Smooth muscle cell (in vitro differentiated cells): Measurements from ENCODE around the gene TIAM1. TPM values are rescaled to one million over a fixed set of nuclear protein-coding genes. Genes with fewer than 3 reads are reported as not detected.

Source experiments
- DNase-seq: peaks from one replicate; lab custom pipeline; 2025; ENCODE audit not compliant: unreplicated experiment; lab: John Stamatoyannopoulos, UW
- H2AFZ ChIP-seq: fragments of 200-600 bp; sonication (generic); 2 replicates; pipeline ENCODE4 v1.6.0; 2016; ENCODE audit warnings: antibody characterized with exemption, low read depth, mild to moderate bottlenecking
- H3F3A ChIP-seq: fragments of 200-600 bp; sonication (generic); 2 replicates; pipeline ENCODE4 v1.6.0; 2017; ENCODE audit warnings: antibody characterized with exemption, low read depth
- H3K27ac ChIP-seq: fragments of 200-600 bp; sonication (generic); 2 replicates; pipeline ENCODE4 v1.5.1; 2016; ENCODE audit warnings: low read depth, mild to moderate bottlenecking
- H3K27me3 ChIP-seq: fragments of 200-600 bp; sonication (generic); 2 replicates; pipeline ENCODE4 v1.6.1; 2016; ENCODE audit warnings: low read depth, mild to moderate bottlenecking
- H3K36me3 ChIP-seq: fragments of 200-600 bp; sonication (generic); 2 replicates; pipeline ENCODE4 v1.5.1; 2016; ENCODE audit warnings: low read depth
- H3K4me1 ChIP-seq: fragments of 200-600 bp; sonication (generic); 2 replicates; pipeline ENCODE4 v1.5.1; 2016; ENCODE audit warnings: low read depth
- H3K4me2 ChIP-seq: fragments of 200-600 bp; sonication (generic); 2 replicates; pipeline ENCODE4 v1.6.0; 2016; ENCODE audit warnings: mild to moderate bottlenecking
- H3K4me3 ChIP-seq: fragments of 200-600 bp; sonication (generic); 2 replicates; pipeline ENCODE4 v1.5.1; 2016; ENCODE audit warnings: mild to moderate bottlenecking
- H3K79me2 ChIP-seq: fragments of 200-600 bp; sonication (generic); 2 replicates; pipeline ENCODE4 v1.6.0; 2016; ENCODE audit warnings: low read depth, mild to moderate bottlenecking
- H3K9ac ChIP-seq: fragments of 200-600 bp; sonication (generic); 2 replicates; pipeline ENCODE4 v1.6.0; 2016; ENCODE audit warnings: low read depth
- H3K9me3 ChIP-seq: fragments of 200-600 bp; sonication (generic); replicated peaks from 2 replicates; pipeline ENCODE4 v1.5.1; 2016; ENCODE audit warnings: low read depth
- H4K20me1 ChIP-seq: fragments of 200-600 bp; sonication (generic); 2 replicates; pipeline ENCODE4 v1.6.0; 2016; ENCODE audit warnings: low read depth
- WGBS: methylation state at CpG from one replicate; pipeline ENCODE4 v1.1.7; 2016; ENCODE audit warnings: low lambda C conversion rate; 5-methylcytosine and 5-hydroxymethylcytosine counted together
- polyA plus RNA-seq: library from polyadenylated mRNA; unstranded; fragments of >200 nt; fragmentation: Nextera tagmentation; extraction: Ambion mirVana; gene quantifications from 2 replicates; pipeline ENCODE4 v1.2.1, GENCODE V29; 2016
- total RNA-seq: library from RNA; depleted of rRNA; stranded (reverse); fragments of >200 nt; gene quantifications from 2 replicates; pipeline ENCODE4 v1.2.3, GENCODE V29; 2014
- TF ChIP-seq, protein P1 (sequence below): fragments of 200-600 bp; sonication (generic); IDR thresholded peaks from 2 replicates; pipeline ENCODE4 v1.5.1; 2017; ENCODE audit warnings: borderline replicate concordance, mild to moderate bottlenecking, antibody characterized with exemption; ENCODE audit not compliant: insufficient read depth, poor library complexity, severe bottlenecking

Gene TIAM1
- total and polyA plus RNA-seq, 2 experiments from 2014 or later: 3.2 to 12.9 TPM

DNA sequence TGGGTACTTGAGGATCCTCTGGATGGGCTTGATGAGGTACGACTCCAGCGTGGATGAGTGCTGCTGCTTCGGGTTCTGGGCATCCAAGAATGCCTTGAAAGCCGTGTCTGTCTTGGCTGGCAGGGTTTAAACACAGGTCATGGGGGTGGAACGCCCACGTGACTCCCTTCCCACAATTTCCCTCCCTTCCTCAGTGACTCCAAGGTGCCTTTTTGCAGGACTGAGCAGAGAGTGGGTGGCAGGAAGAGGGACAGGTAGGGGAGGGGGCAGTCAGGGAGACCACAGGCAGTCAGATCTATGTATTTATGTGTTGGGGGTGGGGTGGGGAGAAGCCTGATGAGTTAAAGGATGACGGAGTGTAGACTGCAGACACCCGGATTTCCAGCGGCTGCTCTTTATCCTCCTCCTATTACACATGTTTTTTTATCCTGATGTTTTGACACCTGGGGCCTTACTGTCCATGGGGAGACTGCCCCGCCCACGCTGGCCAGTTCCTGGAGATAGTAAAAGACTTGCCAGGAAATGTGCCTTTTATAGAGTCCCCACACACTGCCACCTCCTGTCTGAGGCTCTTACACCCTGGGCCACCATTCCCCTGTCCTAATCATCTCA, 202.6 kb downstream of the TIAM1 start:
- DNase-seq: no peak
- no peaks in the 10 kb centered on the region for H3K9me3 ChIP-seq
- no peaks in the 10 kb centered on the region for H4K20me1 ChIP-seq
- H3K4me2 ChIP-seq: no peak overlapping the region
- no peak overlapping the region for H3K4me3 ChIP-seq
- no peak overlapping the region for H3K27ac ChIP-seq
- H3K79me2 ChIP-seq: no peaks in the 10 kb centered on the region
- WGBS: 62% methylated on average over 11 of the region's 11 CpGs
- TF ChIP-seq, protein P1, sequence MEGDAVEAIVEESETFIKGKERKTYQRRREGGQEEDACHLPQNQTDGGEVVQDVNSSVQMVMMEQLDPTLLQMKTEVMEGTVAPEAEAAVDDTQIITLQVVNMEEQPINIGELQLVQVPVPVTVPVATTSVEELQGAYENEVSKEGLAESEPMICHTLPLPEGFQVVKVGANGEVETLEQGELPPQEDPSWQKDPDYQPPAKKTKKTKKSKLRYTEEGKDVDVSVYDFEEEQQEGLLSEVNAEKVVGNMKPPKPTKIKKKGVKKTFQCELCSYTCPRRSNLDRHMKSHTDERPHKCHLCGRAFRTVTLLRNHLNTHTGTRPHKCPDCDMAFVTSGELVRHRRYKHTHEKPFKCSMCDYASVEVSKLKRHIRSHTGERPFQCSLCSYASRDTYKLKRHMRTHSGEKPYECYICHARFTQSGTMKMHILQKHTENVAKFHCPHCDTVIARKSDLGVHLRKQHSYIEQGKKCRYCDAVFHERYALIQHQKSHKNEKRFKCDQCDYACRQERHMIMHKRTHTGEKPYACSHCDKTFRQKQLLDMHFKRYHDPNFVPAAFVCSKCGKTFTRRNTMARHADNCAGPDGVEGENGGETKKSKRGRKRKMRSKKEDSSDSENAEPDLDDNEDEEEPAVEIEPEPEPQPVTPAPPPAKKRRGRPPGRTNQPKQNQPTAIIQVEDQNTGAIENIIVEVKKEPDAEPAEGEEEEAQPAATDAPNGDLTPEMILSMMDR: no peak
- no peaks in the 10 kb centered on the region for H3F3A ChIP-seq
- no peaks in the 10 kb centered on the region for H3K27me3 ChIP-seq
- no peak overlapping the region for H2AFZ ChIP-seq
- no peak overlapping the region for H3K9ac ChIP-seq
- peaks cover 10% of the 10 kb centered on the region for H3K4me1 ChIP-seq
- no peaks in the 10 kb centered on the region for H3K36me3 ChIP-seq

- no peaks in the 10 kb centered on the region for H3K27me3 ChIP-seq
- H3K27ac ChIP-seq: no peak overlapping the region
- no peaks in the 10 kb centered on the region for H3K36me3 ChIP-seq
- H2AFZ ChIP-seq: no peak overlapping the region
- H3K4me2 ChIP-seq: no peak overlapping the region
- H4K20me1 ChIP-seq: no peaks in the 10 kb centered on the region
- H3F3A ChIP-seq: no peaks in the 10 kb centered on the region
- no peak overlapping the region for H3K4me3 ChIP-seq
- H3K4me1 ChIP-seq: peaks cover 10% of the 10 kb centered on the region
- no peaks in the 10 kb centered on the region for H3K9me3 ChIP-seq
- TF ChIP-seq, protein P1: no peak
- H3K79me2 ChIP-seq: no peaks in the 10 kb centered on the region
- H3K9ac ChIP-seq: no peak overlapping the region
- no peak for DNase-seq
Measured at GRCh38 chr21:31140676-31141075, 203.4 kb downstream of the TIAM1 start.

- H3F3A ChIP-seq: no peaks in the 10 kb centered on the region
- TF ChIP-seq, protein P1: no peak
- 78% methylated on average over 1 of the region's 1 CpG for WGBS
- no peak overlapping the region for H3K4me2 ChIP-seq
- no peaks in the 10 kb centered on the region for H3K9me3 ChIP-seq
- H3K4me3 ChIP-seq: no peak overlapping the region
- no peak overlapping the region for H3K9ac ChIP-seq
- no peak for DNase-seq
- H4K20me1 ChIP-seq: no peaks in the 10 kb centered on the region
- no peaks in the 10 kb centered on the region for H3K27me3 ChIP-seq
- peaks cover 10% of the 10 kb centered on the region for H3K4me1 ChIP-seq
- no peaks in the 10 kb centered on the region for H3K36me3 ChIP-seq
- no peak overlapping the region for H3K27ac ChIP-seq
- no peaks in the 10 kb centered on the region for H3K79me2 ChIP-seq
- H2AFZ ChIP-seq: no peak overlapping the region
Measured at GRCh38 chr21:31140025-31140424, 204.0 kb downstream of the TIAM1 start.

DNA sequence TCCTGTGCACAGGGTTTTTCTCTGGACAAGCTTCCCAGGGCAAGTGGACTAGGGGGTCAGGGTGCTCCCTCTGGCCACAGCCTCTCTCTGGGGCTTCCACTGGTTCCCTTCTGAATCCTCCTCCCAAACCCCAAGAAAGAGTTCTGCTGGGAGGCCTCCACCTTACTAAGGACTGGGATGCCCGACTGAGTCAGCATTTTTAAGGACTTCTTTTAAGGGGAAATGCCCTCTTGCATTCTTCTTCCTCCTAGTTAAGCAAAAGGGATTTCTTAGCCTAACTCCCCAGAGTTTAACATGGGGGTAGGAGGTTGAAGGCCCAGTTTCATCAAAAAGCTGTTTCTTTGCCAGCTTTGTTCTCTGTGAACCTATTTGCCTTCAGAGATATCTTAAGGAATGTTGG, 206.1 kb downstream of the TIAM1 start:
- Histone ChIP-seq H3K27me3 (no peaks in the 10 kb centered on the region), H2AFZ (no peak overlapping the region), H3F3A (no peaks in the 10 kb centered on the region), H3K36me3 (no peaks in the 10 kb centered on the region), H4K20me1 (no peaks in the 10 kb centered on the region), H3K27ac (no peak overlapping the region), H3K4me1 (peaks cover 10% of the 10 kb centered on the region), H3K4me2 (no peak overlapping the region), H3K79me2 (no peaks in the 10 kb centered on the region), H3K9ac (no peak overlapping the region), H3K4me3 (no peak overlapping the region), H3K9me3 (no peaks in the 10 kb centered on the region)
- WGBS: 85% methylated on average over 1 of the region's 1 CpG
- TF ChIP-seq, protein P1: no peak
- DNase-seq: no peak
